Astrocyte of the spinal cord (primary cell): ENCODE measurements around the gene ADGRB3.

ENCODE experiments used
- DNase-seq: peaks from one replicate; pipeline ENCODE4 v3.0.0; 2011; ENCODE audit warnings: low read depth, low spot score
- H3K4me3 ChIP-seq: 2 replicates; pipeline ENCODE4 v1.5.1; 2011; ENCODE audit warnings: low read depth, mild to moderate bottlenecking, low read length, moderate library complexity
- in situ Hi-C: cut with HindIII; loops from 2 replicates; pipeline ENCODE4 v1.10.0; 2017; ENCODE audit warnings: low sequenced_read_pairs
- TF ChIP-seq, protein P1 (sequence below): IDR thresholded peaks from 2 replicates; pipeline ENCODE4 v1.5.1; 2012; ENCODE audit warnings: low read depth, mild to moderate bottlenecking, low read length, inconsistent platforms

The ADGRB3 gene

DNA sequence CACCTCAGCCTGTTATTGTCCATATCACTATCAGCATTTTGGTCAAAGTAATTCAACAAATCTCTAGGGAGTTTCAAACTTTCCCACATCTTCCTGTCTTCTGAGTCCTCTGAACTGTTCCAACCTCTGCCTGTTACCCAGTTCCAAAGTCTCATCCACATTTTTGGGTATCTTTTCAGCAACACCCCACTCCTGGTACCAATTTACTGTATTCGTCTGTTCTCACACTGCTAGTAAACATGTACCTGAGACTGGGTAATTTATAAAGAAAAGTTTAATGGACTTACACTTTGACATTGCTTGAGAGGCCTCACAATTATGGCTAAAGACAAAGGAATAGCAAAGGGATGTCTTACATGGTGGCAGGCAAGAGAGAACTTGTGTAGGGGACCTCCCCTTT is 224.2 kb downstream of the ADGRB3 start:
- no peak for DNase-seq
- TF ChIP-seq, protein P1, sequence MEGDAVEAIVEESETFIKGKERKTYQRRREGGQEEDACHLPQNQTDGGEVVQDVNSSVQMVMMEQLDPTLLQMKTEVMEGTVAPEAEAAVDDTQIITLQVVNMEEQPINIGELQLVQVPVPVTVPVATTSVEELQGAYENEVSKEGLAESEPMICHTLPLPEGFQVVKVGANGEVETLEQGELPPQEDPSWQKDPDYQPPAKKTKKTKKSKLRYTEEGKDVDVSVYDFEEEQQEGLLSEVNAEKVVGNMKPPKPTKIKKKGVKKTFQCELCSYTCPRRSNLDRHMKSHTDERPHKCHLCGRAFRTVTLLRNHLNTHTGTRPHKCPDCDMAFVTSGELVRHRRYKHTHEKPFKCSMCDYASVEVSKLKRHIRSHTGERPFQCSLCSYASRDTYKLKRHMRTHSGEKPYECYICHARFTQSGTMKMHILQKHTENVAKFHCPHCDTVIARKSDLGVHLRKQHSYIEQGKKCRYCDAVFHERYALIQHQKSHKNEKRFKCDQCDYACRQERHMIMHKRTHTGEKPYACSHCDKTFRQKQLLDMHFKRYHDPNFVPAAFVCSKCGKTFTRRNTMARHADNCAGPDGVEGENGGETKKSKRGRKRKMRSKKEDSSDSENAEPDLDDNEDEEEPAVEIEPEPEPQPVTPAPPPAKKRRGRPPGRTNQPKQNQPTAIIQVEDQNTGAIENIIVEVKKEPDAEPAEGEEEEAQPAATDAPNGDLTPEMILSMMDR, result no peak
- in situ Hi-C loops, result no loop called here
- H3K4me3 ChIP-seq, result no peak overlapping the region

DNA sequence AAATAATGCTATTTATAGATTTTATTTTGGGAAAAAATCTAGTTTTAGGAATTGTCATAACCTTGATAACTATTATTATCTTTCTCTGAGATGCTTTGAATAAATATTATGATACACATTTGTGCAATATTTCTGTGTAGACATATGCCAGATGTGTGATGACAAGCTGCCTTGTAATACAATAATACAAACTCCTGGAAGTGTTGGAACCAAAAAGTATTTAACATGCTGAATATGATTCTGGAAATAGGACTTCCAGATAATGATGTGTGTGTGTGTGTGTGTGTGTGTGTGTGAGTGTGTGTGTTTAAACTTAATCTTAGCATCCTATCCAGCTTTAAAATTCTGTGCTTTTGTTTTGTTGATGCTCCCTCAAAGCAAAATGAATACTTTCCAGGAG is 233.6 kb downstream of the ADGRB3 start:
- in situ Hi-C loops, result no loop called here

DNA sequence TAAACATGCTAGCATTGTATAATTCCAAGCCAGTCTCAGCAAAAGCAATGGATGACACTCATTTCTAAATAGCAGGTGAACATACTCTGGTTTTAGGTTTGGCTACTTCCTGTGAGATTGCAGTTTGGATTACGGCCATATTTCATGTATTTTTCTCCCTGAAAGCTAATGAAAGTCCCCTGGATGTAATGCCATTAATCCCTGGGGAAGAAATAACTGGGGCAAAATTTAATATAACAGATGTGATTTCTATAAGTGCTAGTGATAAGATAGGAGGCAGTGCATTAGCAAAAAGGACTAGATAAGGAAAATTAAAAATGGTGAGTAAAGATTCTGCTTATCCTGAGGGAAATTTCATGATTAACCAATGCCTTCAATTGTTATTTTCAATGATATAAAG is 238.2 kb downstream of the ADGRB3 start:
- H3K4me3 ChIP-seq, result no peak overlapping the region
- TF ChIP-seq, protein P1, result no peak
- no peak for DNase-seq
- in situ Hi-C loops, result no loop called here

More for the DNA sequence above, 233.6 kb downstream of the ADGRB3 start:
- no peak overlapping the region for H3K4me3 ChIP-seq
- no peak for DNase-seq
- TF ChIP-seq, protein P1, result no peak

DNA sequence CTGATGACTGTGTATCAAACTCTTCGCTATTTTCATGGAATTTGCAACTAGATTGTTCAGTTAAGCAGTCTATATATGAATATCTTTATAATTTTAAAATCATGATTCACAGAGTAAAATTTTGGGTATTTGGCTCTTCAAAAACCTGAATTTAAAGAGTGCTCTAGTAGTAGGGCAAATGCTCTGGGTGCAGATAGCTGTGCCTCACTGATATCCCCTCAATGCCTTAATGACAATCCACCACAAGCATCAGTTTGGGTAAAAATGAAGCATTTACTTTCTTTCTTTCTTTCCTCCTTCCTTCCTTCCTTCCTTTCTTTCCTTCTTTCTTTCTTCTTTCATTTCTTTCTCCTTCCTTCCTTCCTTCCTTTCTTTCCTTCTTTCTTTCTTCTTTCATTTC is 239.7 kb downstream of the ADGRB3 start:
- TF ChIP-seq, protein P1, result no peak
- DNase-seq, result no peak
- no peak overlapping the region for H3K4me3 ChIP-seq
- in situ Hi-C loops, result no loop called here

DNA sequence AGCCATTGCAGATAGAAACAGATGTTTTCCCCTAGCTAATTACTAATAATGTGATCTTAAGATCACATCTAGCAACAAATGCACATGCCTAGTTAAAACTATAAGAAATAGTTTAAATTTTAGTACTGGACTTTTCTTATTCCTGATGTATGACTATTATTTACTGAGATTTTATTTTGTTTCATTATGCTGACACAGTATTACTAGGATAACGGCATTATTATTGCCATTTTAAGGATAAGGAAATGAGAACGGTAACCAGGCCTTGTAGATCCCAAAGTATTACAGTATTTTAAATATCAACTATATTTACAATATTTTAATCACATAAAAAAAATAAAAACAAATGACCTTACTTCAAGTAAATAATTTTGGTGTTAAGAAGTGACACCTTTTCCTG is 240.3 kb downstream of the ADGRB3 start:
- DNase-seq, result no peak
- H3K4me3 ChIP-seq, result no peak overlapping the region
- TF ChIP-seq, protein P1, result no peak
- in situ Hi-C loops, result no loop called here

DNA sequence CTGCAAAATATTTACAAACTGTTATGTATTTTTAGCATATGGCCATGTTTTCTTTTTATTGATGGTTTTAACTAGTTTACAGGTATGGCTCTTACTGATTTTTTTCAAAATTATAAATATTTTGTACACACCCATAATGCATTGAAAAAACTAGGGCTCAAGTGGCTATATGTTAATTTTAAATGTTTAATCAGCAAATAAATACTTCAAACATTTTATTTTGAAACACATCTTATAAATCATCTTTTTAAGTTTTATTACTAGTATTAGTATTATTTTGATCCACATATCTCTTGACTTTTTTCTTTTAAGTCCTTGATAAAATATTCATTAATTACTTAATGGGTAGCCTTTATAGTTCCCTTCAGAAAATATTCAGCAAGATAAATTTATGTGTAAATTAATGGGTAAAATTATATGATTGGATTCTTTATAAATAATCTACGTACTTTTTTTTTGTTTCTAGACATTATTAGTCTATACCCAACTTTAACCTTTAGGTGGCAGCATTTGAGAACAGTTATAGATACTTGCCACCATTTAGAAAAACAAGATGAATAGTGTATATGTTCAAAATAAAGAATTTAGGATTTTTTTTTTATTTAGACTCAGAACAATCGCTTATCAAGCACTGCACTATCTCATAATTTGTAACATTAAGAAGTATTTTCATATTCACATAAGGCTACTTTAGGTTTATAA is 241.9 kb downstream of the ADGRB3 start:
- in situ Hi-C loops, result no loop called here
- H3K4me3 ChIP-seq, result no peak overlapping the region
- TF ChIP-seq, protein P1, result peak; percentile 37
- DNase-seq, result peak; percentile 40
